ENCODE data around the gene VEZT. TPM values are rescaled to one million over a fixed set of nuclear protein-coding genes. Genes with fewer than 3 reads are reported as not detected.

Gene VEZT
- total and polyA plus RNA-seq, 2 experiments from 2014 or later: 37.9 to 84.2 TPM

GRCh38 chr12:95257541-95257940 is 39.9 kb downstream of the VEZT start:
- H3K4me2 ChIP-seq: no peak overlapping the region
- no peak overlapping the region for H3K27ac ChIP-seq
- 65% methylated on average over 3 of the region's 3 CpGs for WGBS (ENCODE audit: low lambda C conversion rate, missing lambda C conversion rate)
- no peaks in the 10 kb centered on the region for H3K9me2 ChIP-seq (replicated peaks; ENCODE audit: insufficient read depth)
- no peak overlapping the region for H2AFZ ChIP-seq
- TF ChIP-seq EZH2phosphoT487 (IDR thresholded peaks at IDR 0.05; ENCODE audit: low read depth, severe bottlenecking, unreplicated experiment) (no peak), EZH2 (IDR thresholded peaks at IDR 0.05; ENCODE audit: borderline replicate concordance) (no peak), CTCF (IDR thresholded peaks at IDR 0.05; ENCODE audit: poor library complexity) (no peak)
- H3K27me3 ChIP-seq: no peaks in the 10 kb centered on the region
- no peaks in the 10 kb centered on the region for H3K4me1 ChIP-seq (ENCODE audit: insufficient read depth)
- no peaks in the 10 kb centered on the region for H3K9me3 ChIP-seq (ENCODE audit: low read depth)
- no peak overlapping the region for H3K4me3 ChIP-seq
- peaks cover 20% of the 10 kb centered on the region for H3K79me2 ChIP-seq
- no peaks in the 10 kb centered on the region for H3K36me3 ChIP-seq (replicated peaks; ENCODE audit: insufficient read depth, low read depth)
- no peaks in the 10 kb centered on the region for H4K20me1 ChIP-seq (ENCODE audit: insufficient read depth, poor library complexity, severe bottlenecking)
- no peak for DNase-seq (ENCODE audit: low spot score)

GRCh38 chr12:95258151-95258550 is 40.5 kb downstream of the VEZT start:
- Histone ChIP-seq H3K4me2 (no peak overlapping the region), H4K20me1 (ENCODE audit: insufficient read depth, poor library complexity, severe bottlenecking) (no peaks in the 10 kb centered on the region), H3K9me3 (ENCODE audit: low read depth) (no peaks in the 10 kb centered on the region), H3K27me3 (no peaks in the 10 kb centered on the region), H3K36me3 (replicated peaks; ENCODE audit: insufficient read depth, low read depth) (no peaks in the 10 kb centered on the region), H3K4me1 (ENCODE audit: insufficient read depth) (no peaks in the 10 kb centered on the region), H2AFZ (no peak overlapping the region), H3K79me2 (peaks cover 14% of the 10 kb centered on the region), H3K9me2 (replicated peaks; ENCODE audit: insufficient read depth) (no peaks in the 10 kb centered on the region), H3K27ac (no peak overlapping the region), H3K4me3 (no peak overlapping the region)
- no peak for DNase-seq (ENCODE audit: low spot score)
- TF ChIP-seq EZH2 (IDR thresholded peaks at IDR 0.05; ENCODE audit: borderline replicate concordance) (no peak), EZH2phosphoT487 (IDR thresholded peaks at IDR 0.05; ENCODE audit: low read depth, severe bottlenecking, unreplicated experiment) (no peak), CTCF (IDR thresholded peaks at IDR 0.05; ENCODE audit: poor library complexity) (no peak)
- WGBS (ENCODE audit: low lambda C conversion rate, missing lambda C conversion rate): 95% methylated on average over 2 of the region's 2 CpGs

GRCh38 chr12:95258803-95259202 is 41.2 kb downstream of the VEZT start:
- Histone ChIP-seq H3K36me3 (replicated peaks; ENCODE audit: insufficient read depth, low read depth) (no peaks in the 10 kb centered on the region), H3K4me3 (no peak overlapping the region), H3K9me3 (ENCODE audit: low read depth) (no peaks in the 10 kb centered on the region), H3K27me3 (no peaks in the 10 kb centered on the region), H3K9me2 (replicated peaks; ENCODE audit: insufficient read depth) (no peaks in the 10 kb centered on the region), H2AFZ (no peak overlapping the region), H3K27ac (no peak overlapping the region), H3K4me2 (no peak overlapping the region), H3K4me1 (ENCODE audit: insufficient read depth) (no peaks in the 10 kb centered on the region), H4K20me1 (ENCODE audit: insufficient read depth, poor library complexity, severe bottlenecking) (no peaks in the 10 kb centered on the region), H3K79me2 (peaks cover 13% of the 10 kb centered on the region)
- TF ChIP-seq CTCF (IDR thresholded peaks at IDR 0.05; ENCODE audit: poor library complexity): no peak
- TF ChIP-seq EZH2 (IDR thresholded peaks at IDR 0.05; ENCODE audit: borderline replicate concordance): no peak
- TF ChIP-seq EZH2phosphoT487 (IDR thresholded peaks at IDR 0.05; ENCODE audit: low read depth, severe bottlenecking, unreplicated experiment): no peak
- DNase-seq (ENCODE audit: low spot score): no peak
- WGBS (ENCODE audit: low lambda C conversion rate, missing lambda C conversion rate): 93% methylated on average over 2 of the region's 2 CpGs

- Histone ChIP-seq H2AFZ (no peak overlapping the region), H3K36me3 (replicated peaks; ENCODE audit: insufficient read depth, low read depth) (no peaks in the 10 kb centered on the region), H3K4me3 (no peak overlapping the region), H3K9me3 (ENCODE audit: low read depth) (no peaks in the 10 kb centered on the region), H3K4me2 (no peak overlapping the region), H3K27me3 (no peaks in the 10 kb centered on the region), H3K4me1 (ENCODE audit: insufficient read depth) (no peaks in the 10 kb centered on the region), H3K79me2 (peaks cover 13% of the 10 kb centered on the region), H3K9me2 (replicated peaks; ENCODE audit: insufficient read depth) (no peaks in the 10 kb centered on the region), H4K20me1 (ENCODE audit: insufficient read depth, poor library complexity, severe bottlenecking) (no peaks in the 10 kb centered on the region), H3K27ac (no peak overlapping the region)
- no peak for DNase-seq (ENCODE audit: low spot score)
- TF ChIP-seq CTCF (IDR thresholded peaks at IDR 0.05; ENCODE audit: poor library complexity): no peak
- no peak for TF ChIP-seq EZH2phosphoT487 (IDR thresholded peaks at IDR 0.05; ENCODE audit: low read depth, severe bottlenecking, unreplicated experiment)
- no peak for TF ChIP-seq EZH2 (IDR thresholded peaks at IDR 0.05; ENCODE audit: borderline replicate concordance)
- 93% methylated on average over 1 of the region's 1 CpG for WGBS (ENCODE audit: low lambda C conversion rate, missing lambda C conversion rate)
These were observed 41.8 kb downstream of the VEZT start for GRCh38 chr12:95259368-95259767.
